Breast epithelium (tissue), 4 donors: ENCODE results near the gene PKNOX2. TPM values are rescaled to one million over a fixed set of nuclear protein-coding genes. Genes with fewer than 3 reads are reported as not detected.

Experiments
- DNase-seq, 2 donors: peaks; one replicate each; pipeline ENCODE4 v3.0.0-alpha.2; 2019; ENCODE audit warnings: low spot score in 2 of 2
- H3K27ac ChIP-seq, 2 donors: fragments of 200-600 bp; sonication (generic) in 1 of 2; one replicate each; pipeline ENCODE4 v1.5.1; 2016 to 2019; ENCODE audit warnings: mild to moderate bottlenecking in 1 of 2
- H3K27me3 ChIP-seq, 2 donors: fragments of 200-600 bp; sonication (generic) in 1 of 2; one replicate each; pipeline versions ENCODE4 v1.5.1 to v1.6.0; 2017 to 2019; ENCODE audit warnings: control low read depth in 1 of 2, mild to moderate bottlenecking in 1 of 2
- H3K36me3 ChIP-seq: fragments of 200-600 bp; one replicate; pipeline ENCODE4 v1.5.1; 2019
- H3K4me1 ChIP-seq, 2 donors: fragments of 200-600 bp; sonication (generic); one replicate each; pipeline ENCODE4 v1.5.1; 2016 to 2019; ENCODE audit warnings: control low read depth in 1 of 2
- H3K4me3 ChIP-seq, 3 donors: fragments of 200-600 bp; sonication (generic); 1 replicate in 2 of 3; 2 replicates in 1 of 3; pipeline ENCODE4 v1.5.1; 2016 to 2019; ENCODE audit warnings: mild to moderate bottlenecking in 3 of 3, moderate library complexity in 2 of 3
- H3K9me3 ChIP-seq, 2 donors: fragments of 200-600 bp; sonication (generic) in 1 of 2; one replicate each; pipeline ENCODE4 v1.5.1; 2016 to 2019; ENCODE audit warnings: control low read depth in 1 of 2
- POLR2A ChIP-seq: fragments of 450-650 bp; IDR thresholded peaks from one replicate; pipeline ENCODE4 v1.6.1; 2016; ENCODE audit warnings: antibody characterized with exemption, mild to moderate bottlenecking, moderate library complexity
- POLR2AphosphoS5 ChIP-seq, 3 donors: sonication (generic); formaldehyde crosslinking; IDR thresholded peaks; one replicate each; pipeline ENCODE4 v1.6.1; 2017; ENCODE audit warnings: antibody characterized with exemption in 3 of 3
- intact Hi-C: fragments of 100-400 bp; cut with DNase I; formaldehyde crosslinking; loops from one replicate; pipeline ENCODE4 v1.15.1; 2023; ENCODE audit warnings: low total_unique reads
- total RNA-seq, 3 donors: library from RNA; depleted of rRNA; stranded (reverse); fragments of >200 nt; gene quantifications; one replicate each; pipeline ENCODE4 v1.1.0, GENCODE V29; 2016
- TF ChIP-seq, protein P1 (sequence below), 3 donors: fragments of 450-650 bp; IDR thresholded peaks; one replicate each; pipeline ENCODE4 v1.5.1; 2016 to 2017; ENCODE audit warnings: antibody characterized with exemption in 3 of 3, mild to moderate bottlenecking in 3 of 3, moderate library complexity in 3 of 3

Gene PKNOX2
- total RNA-seq, 3 donors from 2014 or later: 0.32 to 1.0 (median 0.66) TPM

DNA sequence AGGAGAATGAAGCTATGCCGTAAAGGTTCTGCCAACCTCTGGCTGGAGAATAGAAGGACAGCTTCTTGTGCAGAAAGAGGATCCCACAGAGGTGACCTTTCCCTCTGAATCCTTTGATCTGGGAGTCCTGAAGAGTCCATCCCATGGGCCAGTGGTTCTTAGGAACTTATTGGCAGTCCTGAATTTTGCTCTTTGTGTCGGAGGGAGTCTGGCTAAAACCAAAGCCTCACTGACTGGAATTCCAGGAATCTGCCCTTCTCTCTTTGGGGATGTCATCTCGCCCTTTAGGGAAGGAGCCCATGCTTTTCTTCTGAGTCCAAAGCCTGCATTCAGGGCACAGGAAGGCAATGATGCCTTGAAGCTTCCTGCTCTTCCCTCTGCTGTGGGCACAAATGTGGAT lies 45.5 kb downstream of the PKNOX2 start:
- TF ChIP-seq, protein P1, sequence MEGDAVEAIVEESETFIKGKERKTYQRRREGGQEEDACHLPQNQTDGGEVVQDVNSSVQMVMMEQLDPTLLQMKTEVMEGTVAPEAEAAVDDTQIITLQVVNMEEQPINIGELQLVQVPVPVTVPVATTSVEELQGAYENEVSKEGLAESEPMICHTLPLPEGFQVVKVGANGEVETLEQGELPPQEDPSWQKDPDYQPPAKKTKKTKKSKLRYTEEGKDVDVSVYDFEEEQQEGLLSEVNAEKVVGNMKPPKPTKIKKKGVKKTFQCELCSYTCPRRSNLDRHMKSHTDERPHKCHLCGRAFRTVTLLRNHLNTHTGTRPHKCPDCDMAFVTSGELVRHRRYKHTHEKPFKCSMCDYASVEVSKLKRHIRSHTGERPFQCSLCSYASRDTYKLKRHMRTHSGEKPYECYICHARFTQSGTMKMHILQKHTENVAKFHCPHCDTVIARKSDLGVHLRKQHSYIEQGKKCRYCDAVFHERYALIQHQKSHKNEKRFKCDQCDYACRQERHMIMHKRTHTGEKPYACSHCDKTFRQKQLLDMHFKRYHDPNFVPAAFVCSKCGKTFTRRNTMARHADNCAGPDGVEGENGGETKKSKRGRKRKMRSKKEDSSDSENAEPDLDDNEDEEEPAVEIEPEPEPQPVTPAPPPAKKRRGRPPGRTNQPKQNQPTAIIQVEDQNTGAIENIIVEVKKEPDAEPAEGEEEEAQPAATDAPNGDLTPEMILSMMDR (IDR thresholded peaks at IDR 0.05): no peak
- TF ChIP-seq POLR2A (no peak), POLR2AphosphoS5 (IDR thresholded peaks at IDR 0.05) (no peak)

DNA sequence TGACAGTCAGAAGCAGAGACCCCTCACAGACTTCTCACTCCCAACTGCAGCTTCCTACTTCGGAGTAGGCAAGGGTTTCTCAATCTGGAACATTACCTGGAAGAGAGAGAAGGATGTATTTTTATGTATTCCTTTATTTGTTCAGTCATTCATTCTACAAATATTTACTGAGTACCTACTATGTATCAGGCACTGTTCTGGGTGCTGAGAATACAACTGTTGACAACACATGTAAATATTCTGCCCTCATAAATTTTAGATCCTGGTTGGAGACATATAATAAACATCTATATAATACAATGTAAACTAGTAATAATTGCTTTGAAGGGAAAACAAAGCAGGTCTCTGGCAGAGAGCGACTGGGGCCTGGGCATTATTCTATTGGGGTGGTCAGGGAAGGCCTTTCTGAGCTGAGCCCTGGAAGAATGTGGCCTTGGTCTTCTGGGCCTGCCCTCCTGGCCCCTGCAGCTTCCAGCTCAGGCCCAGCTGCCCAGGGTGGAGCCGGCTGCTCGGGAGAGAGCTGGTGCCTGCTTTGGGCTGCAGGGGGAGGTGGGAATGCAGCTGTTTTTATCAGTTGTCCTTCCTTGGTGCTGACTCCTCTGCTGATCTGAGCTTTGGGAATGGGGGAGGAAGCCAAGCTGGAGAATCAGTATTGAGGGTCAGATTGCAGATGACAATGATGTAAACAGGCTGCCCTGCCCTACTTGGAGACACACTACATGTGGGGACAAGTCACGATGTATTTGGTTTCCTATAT lies 46.8 kb downstream of the PKNOX2 start:
- Histone ChIP-seq H3K27ac (no peak overlapping the region), H3K9me3 (no peaks in the 10 kb centered on the region), H3K36me3 (no peaks in the 10 kb centered on the region), H3K27me3 (no peaks in the 10 kb centered on the region), H3K4me3 (no peak overlapping the region), H3K4me1 (no peaks in the 10 kb centered on the region)
- DNase-seq: no peak
- TF ChIP-seq POLR2A (no peak), POLR2AphosphoS5 (IDR thresholded peaks at IDR 0.05) (no peak)
- TF ChIP-seq, protein P1 (IDR thresholded peaks at IDR 0.05): no peak
- intact Hi-C loops: no loop called here

More for the DNA sequence above, 45.5 kb downstream of the PKNOX2 start:
- intact Hi-C loops: no loop called here
- Histone ChIP-seq H3K4me1 (no peaks in the 10 kb centered on the region), H3K36me3 (no peaks in the 10 kb centered on the region), H3K27me3 (no peaks in the 10 kb centered on the region), H3K4me3 (no peak overlapping the region), H3K27ac (no peak overlapping the region), H3K9me3 (no peaks in the 10 kb centered on the region)
- DNase-seq: no peak

DNA sequence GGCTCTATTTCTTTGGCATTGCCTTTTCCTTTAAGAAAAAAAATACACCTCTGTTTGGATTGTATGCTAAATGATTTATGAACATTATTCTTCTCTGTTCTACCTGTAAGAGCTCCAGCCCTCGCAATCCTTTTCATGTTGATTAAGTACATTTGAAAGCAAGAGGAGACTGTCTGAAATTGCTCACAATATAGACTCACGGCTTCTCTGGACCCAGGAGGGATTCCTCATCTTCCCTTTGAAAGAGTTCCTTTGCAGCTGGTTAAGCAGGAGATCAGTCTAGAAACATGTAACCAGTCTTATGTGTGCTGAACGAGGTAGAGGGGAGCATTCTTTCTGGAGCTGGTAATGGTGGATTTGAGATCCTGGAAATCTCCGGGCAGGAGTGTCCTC lies 47.4 kb downstream of the PKNOX2 start:
- no peak overlapping the region for H3K27ac ChIP-seq
- TF ChIP-seq POLR2A: no peak
- TF ChIP-seq, protein P1 (IDR thresholded peaks at IDR 0.05): no peak
- no peak for TF ChIP-seq POLR2AphosphoS5 (IDR thresholded peaks at IDR 0.05)
- intact Hi-C loops: no loop called here
- no peaks in the 10 kb centered on the region for H3K27me3 ChIP-seq
- no peaks in the 10 kb centered on the region for H3K9me3 ChIP-seq
- no peak for DNase-seq
- no peak overlapping the region for H3K4me3 ChIP-seq
- H3K4me1 ChIP-seq: no peaks in the 10 kb centered on the region
- H3K36me3 ChIP-seq: no peaks in the 10 kb centered on the region

DNA sequence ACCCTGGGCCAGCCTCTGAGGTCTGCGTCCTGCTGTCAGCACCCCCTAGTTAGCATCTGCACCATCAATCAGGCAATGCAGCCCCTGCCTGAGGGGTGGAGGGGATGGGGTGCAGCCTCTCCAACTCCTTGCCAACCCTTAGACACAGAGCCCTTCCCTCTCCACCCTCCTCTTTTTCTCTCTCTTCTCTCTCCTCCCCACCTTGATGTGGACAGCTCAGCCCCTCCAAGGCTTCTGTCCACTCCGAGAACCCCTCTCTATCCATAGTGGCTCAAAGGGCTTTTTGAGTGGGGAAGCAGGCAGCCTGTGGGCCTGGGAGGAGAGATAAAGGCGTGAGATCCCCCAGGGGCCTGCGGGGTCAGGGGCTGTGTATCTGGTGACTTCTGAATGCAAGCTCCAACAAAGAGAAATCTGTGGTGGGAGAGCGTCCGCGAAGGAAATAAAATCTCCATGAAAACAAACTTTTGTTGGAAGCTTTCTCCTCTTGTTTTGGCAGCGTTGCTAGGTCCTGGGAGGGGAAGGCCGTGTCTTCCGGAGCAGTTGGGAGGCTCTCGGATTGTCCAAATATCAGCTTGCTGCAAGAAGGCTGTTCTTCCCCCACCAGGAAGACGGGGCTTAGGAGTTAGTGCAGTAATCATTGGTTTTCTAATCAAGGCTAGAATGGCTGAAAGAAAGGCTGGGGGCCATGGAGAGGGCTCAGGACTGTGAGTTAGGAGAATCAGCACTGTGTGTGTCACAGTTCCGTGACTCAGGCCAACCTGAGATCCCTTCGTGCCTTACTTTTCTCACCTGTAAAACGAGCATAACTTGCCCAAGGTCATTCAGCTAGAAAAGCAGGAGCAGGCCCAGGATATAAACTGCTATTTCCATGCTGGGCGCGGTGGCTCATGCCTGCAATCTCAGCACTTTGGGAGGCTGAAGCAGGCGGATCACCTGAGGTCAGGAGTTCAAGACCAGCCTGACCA lies 50.3 kb downstream of the PKNOX2 start:
- Histone ChIP-seq H3K4me3 (no peak overlapping the region), H3K27me3 (no peaks in the 10 kb centered on the region), H3K27ac (no peak overlapping the region), H3K9me3 (no peaks in the 10 kb centered on the region), H3K4me1 (no peaks in the 10 kb centered on the region), H3K36me3 (no peaks in the 10 kb centered on the region)
- DNase-seq: no peak
- intact Hi-C loops: no loop called here
- no peak for TF ChIP-seq POLR2AphosphoS5 (IDR thresholded peaks at IDR 0.05)
- no peak for TF ChIP-seq POLR2A
- TF ChIP-seq, protein P1 (IDR thresholded peaks at IDR 0.05): no peak

DNA sequence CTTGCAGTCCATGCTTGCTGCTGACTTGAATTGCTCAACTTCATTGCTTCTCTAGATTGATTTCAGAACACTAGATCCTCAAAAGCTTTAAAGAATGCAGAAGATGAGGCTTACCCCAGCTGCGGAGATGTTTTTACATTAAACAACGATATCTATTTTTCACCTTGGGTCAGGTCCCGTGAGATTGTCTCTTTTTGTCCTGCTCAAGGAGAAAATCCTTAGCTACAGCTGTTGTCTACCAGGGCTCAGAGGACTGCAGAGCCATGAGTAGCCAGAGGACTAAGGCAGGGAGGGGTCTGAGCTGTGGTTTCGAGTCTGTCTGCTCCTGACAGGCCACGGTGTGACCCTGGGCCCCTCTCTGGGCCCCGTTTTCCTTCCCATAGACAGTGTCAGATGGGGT lies 51.4 kb downstream of the PKNOX2 start:
- no peak overlapping the region for H3K4me3 ChIP-seq
- H3K27me3 ChIP-seq: no peaks in the 10 kb centered on the region
- H3K9me3 ChIP-seq: no peaks in the 10 kb centered on the region
- TF ChIP-seq POLR2AphosphoS5 (IDR thresholded peaks at IDR 0.05) (no peak), POLR2A (no peak)
- TF ChIP-seq, protein P1 (IDR thresholded peaks at IDR 0.05): no peak
- H3K4me1 ChIP-seq: no peaks in the 10 kb centered on the region
- no peak overlapping the region for H3K27ac ChIP-seq
- H3K36me3 ChIP-seq: no peaks in the 10 kb centered on the region
- intact Hi-C loops: no loop called here
- DNase-seq: no peak
